H1 (cell line): Measurements from ENCODE around the gene MOV10L1. TPM values are rescaled to one million over a fixed set of nuclear protein-coding genes. Genes with fewer than 3 reads are reported as not detected.

ENCODE experiments used
- SP4 ChIP-seq: IDR thresholded peaks from 2 replicates; pipeline ENCODE4 v1.6.1; 2012; ENCODE audit warnings: low read length, inconsistent platforms
- polyA plus RNA-seq, 7 experiments: library from polyadenylated mRNA; depleted of rRNA in 3 of 7; stranded (reverse) in 5 of 7; unstranded in 2 of 7; fragments of >200 nt in 5 of 7; fragments of 200-250 nt in 2 of 7; gene quantifications; 1 replicate in 5 of 7; 2 replicates in 1 of 7; 4 replicates in 1 of 7; pipeline versions ENCODE4 v1.2.1 to v1.2.3, GENCODE V29; 2011 to 2013; ENCODE audit warnings: missing spikeins in 2 of 7, mixed read lengths in 2 of 7
- total RNA-seq: library from RNA; stranded (reverse); fragmentation: NEBNext Ultra II Directional; extraction: Animal tissue kit (Norgen Biotek cat#: 25700); gene quantifications from 2 replicates; pipeline ENCODE4 v1.2.1, GENCODE V29; 2021

Gene MOV10L1
- total and polyA plus RNA-seq, 2 of the 8 experiments (the other 6 are each of a cell fraction or from before 2014, with no cell fraction given) = 0.32 TPM; not detected in 1

DNA sequence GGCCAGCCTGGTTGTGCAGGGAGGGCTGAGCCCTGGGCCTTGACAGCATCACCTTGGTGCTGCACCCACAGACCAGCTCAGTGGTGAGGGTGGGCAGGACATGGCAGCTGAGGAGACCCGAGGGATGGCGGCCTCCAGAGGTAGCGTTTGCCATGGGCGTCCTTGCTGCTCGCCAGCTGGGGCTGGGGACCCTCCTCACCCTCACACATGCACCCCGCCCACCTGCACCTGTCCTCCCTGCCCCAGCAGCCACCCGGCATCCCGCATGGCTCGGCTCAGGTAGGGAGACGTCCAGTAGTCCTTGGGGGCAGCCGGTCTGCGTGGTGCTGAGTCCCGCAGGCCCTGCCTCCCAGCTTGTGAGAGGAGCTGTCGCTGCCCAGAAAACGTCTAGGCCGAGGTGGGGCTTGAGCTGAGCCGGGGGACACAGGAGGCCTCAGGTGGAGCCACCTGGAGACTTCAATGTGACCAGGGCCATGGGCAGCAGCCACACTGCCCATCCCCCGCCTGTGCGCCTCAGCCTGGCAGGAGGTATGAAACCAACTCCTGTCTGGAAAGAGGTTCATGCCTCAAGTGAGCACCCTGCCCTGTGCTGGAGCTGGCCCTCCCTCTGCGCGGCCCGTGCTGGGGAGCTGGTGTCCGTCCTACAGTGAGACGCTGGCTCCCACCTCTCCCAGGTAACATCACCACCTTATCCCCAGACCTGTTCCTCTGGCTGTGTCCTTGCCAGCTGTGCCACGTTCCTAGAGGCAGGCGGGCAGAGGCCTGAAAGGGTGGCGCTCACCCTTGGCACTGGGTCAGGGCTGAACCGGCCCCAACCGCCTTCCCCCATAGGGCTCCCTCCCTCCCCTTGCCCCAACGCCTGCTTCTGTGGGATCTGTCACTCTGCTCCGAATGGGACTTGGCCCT lies 92.6 kb downstream of the MOV10L1 start (continued):
- TF ChIP-seq SP4 = no peak
